ENCODE results near the gene WWC2.

WWC2 gene

GRCh38 chr4:183098723-183099536 is at the start of gene WWC2:
Gene WWC2, plus strand, starts transcription at chr4:183099257. Its CDS starts 235 bp downstream, at chr4:183099492.
- no peaks in the 10 kb centered on the region for H3K36me3 ChIP-seq (replicated peaks)
- no peaks in the 10 kb centered on the region for H3K9me3 ChIP-seq
- DNase-seq (ENCODE audit: low spot score in 2 of 2) = peak; percentile 92 to 94
- H3K4me1 ChIP-seq = peaks cover 30% of the 10 kb centered on the region
- H3K4me3 ChIP-seq = peak within 1 kb of the TSS; percentile 78
- no peaks in the 10 kb centered on the region for H3K27me3 ChIP-seq (ENCODE audit: low read depth)
- in situ Hi-C loops (cut with MboI; ENCODE audit: low sequenced_read_pairs) = no loop called here

GRCh38 chr4:183053681-183054080 is 45.4 kb upstream of the WWC2 start:
- Histone ChIP-seq H3K27me3 (ENCODE audit: low read depth) (peaks cover 24% of the 10 kb centered on the region), H3K4me1 (no peaks in the 10 kb centered on the region), H3K36me3 (replicated peaks) (no peaks in the 10 kb centered on the region), H3K9me3 (0 out of 2 replicates have a peak, but pooled peaks cover 3% of the 10 kb centered on the region), H3K4me3 (no peak overlapping the region)
- no peak for DNase-seq (ENCODE audit: low spot score in 2 of 2)
- in situ Hi-C loops (cut with MboI; ENCODE audit: low sequenced_read_pairs) = no loop called here

- Histone ChIP-seq H3K36me3 (replicated peaks) (no peaks in the 10 kb centered on the region), H3K4me3 (no peak overlapping the region), H3K27me3 (ENCODE audit: low read depth) (peaks cover 18% of the 10 kb centered on the region), H3K4me1 (no peaks in the 10 kb centered on the region), H3K9me3 (0 out of 2 replicates have a peak, but pooled peaks cover 3% of the 10 kb centered on the region)
- DNase-seq (ENCODE audit: low spot score in 2 of 2) = no peak
- in situ Hi-C loops (cut with MboI; ENCODE audit: low sequenced_read_pairs) = no loop called here
These were observed 41.8 kb upstream of the WWC2 start for GRCh38 chr4:183057255-183057654.

- DNase-seq (ENCODE audit: low spot score in 2 of 2) = no peak
- peaks cover 12% of the 10 kb centered on the region for H3K27me3 ChIP-seq (ENCODE audit: low read depth)
- H3K4me1 ChIP-seq = no peaks in the 10 kb centered on the region
- no peaks in the 10 kb centered on the region; the same call in 1 of the 2 replicates for H3K9me3 ChIP-seq
- H3K4me3 ChIP-seq = no peak overlapping the region
- H3K36me3 ChIP-seq (replicated peaks) = no peaks in the 10 kb centered on the region
- in situ Hi-C loops (cut with MboI; ENCODE audit: low sequenced_read_pairs) = no loop called here
These were observed 39.3 kb upstream of the WWC2 start for GRCh38 chr4:183059797-183060196.

- no peak for DNase-seq (ENCODE audit: low spot score in 2 of 2)
- Histone ChIP-seq H3K9me3 (no peaks in the 10 kb centered on the region), H3K27me3 (ENCODE audit: low read depth) (no peaks in the 10 kb centered on the region), H3K4me1 (peaks cover 13% of the 10 kb centered on the region), H3K4me3 (no peak overlapping the region), H3K36me3 (replicated peaks) (no peaks in the 10 kb centered on the region)
- in situ Hi-C loops (cut with MboI; ENCODE audit: low sequenced_read_pairs) = no loop called here
These were observed 30.6 kb upstream of the WWC2 start for GRCh38 chr4:183068502-183068901.

GRCh38 chr4:183071222-183071621 is 27.8 kb upstream of the WWC2 start:
- no peak for DNase-seq (ENCODE audit: low spot score in 2 of 2)
- no peak overlapping the region for H3K4me3 ChIP-seq
- no peaks in the 10 kb centered on the region for H3K9me3 ChIP-seq
- peaks cover 22% of the 10 kb centered on the region for H3K4me1 ChIP-seq
- in situ Hi-C loops (cut with MboI; ENCODE audit: low sequenced_read_pairs) = loop anchor here (5.0 to 10.0 kb wide), 2 partner anchors 126 to 181 kb away; no protein-coding TSS in a partner anchor
- H3K27me3 ChIP-seq (ENCODE audit: low read depth) = no peaks in the 10 kb centered on the region
- H3K36me3 ChIP-seq (replicated peaks) = no peaks in the 10 kb centered on the region

GRCh38 chr4:183072176-183072575 is 26.9 kb upstream of the WWC2 start:
- in situ Hi-C loops (cut with MboI; ENCODE audit: low sequenced_read_pairs) = loop anchor here (5.0 to 10.0 kb wide), 2 partner anchors 127 to 180 kb away; no protein-coding TSS in a partner anchor
- Histone ChIP-seq H3K36me3 (replicated peaks) (no peaks in the 10 kb centered on the region), H3K27me3 (ENCODE audit: low read depth) (no peaks in the 10 kb centered on the region), H3K4me3 (no peak overlapping the region), H3K4me1 (peaks cover 22% of the 10 kb centered on the region), H3K9me3 (no peaks in the 10 kb centered on the region)
- DNase-seq (ENCODE audit: low spot score in 2 of 2) = no peak

- Histone ChIP-seq H3K4me3 (no peak overlapping the region), H3K9me3 (no peaks in the 10 kb centered on the region), H3K36me3 (replicated peaks) (no peaks in the 10 kb centered on the region), H3K4me1 (peaks cover 22% of the 10 kb centered on the region), H3K27me3 (ENCODE audit: low read depth) (no peaks in the 10 kb centered on the region)
- in situ Hi-C loops (cut with MboI; ENCODE audit: low sequenced_read_pairs) = loop anchor here (5.0 to 10.0 kb wide), 2 partner anchors 129 to 179 kb away; no protein-coding TSS in a partner anchor
- DNase-seq (ENCODE audit: low spot score in 2 of 2) = no peak
These were observed 25.3 kb upstream of the WWC2 start for GRCh38 chr4:183073838-183074145.

- no peak for DNase-seq (ENCODE audit: low spot score in 2 of 2)
- no peaks in the 10 kb centered on the region for H3K36me3 ChIP-seq (replicated peaks)
- no peak overlapping the region for H3K4me3 ChIP-seq
- no peaks in the 10 kb centered on the region for H3K27me3 ChIP-seq (ENCODE audit: low read depth)
- H3K9me3 ChIP-seq = no peaks in the 10 kb centered on the region
- peaks cover 22% of the 10 kb centered on the region for H3K4me1 ChIP-seq
- in situ Hi-C loops (cut with MboI; ENCODE audit: low sequenced_read_pairs) = loop anchor here (5.0 to 10.0 kb wide), 2 partner anchors 130 to 178 kb away; no protein-coding TSS in a partner anchor
These were observed 24.6 kb upstream of the WWC2 start for GRCh38 chr4:183074288-183074990.

- no peaks in the 10 kb centered on the region for H3K36me3 ChIP-seq (replicated peaks)
- no peak for DNase-seq (ENCODE audit: low spot score in 2 of 2)
- no peaks in the 10 kb centered on the region for H3K27me3 ChIP-seq (ENCODE audit: low read depth)
- in situ Hi-C loops (cut with MboI; ENCODE audit: low sequenced_read_pairs) = loop anchor here (10.0 kb wide), 1 partner anchor 134 kb away; no protein-coding TSS in a partner anchor
- no peaks in the 10 kb centered on the region for H3K9me3 ChIP-seq
- H3K4me3 ChIP-seq = no peak overlapping the region
- peaks cover 9% of the 10 kb centered on the region for H3K4me1 ChIP-seq
These were observed 20.4 kb upstream of the WWC2 start for GRCh38 chr4:183078634-183079033.

GRCh38 chr4:183080372-183081115 is 18.5 kb upstream of the WWC2 start:
- no peaks in the 10 kb centered on the region for H3K9me3 ChIP-seq
- DNase-seq (ENCODE audit: low spot score in 2 of 2) = no peak
- H3K27me3 ChIP-seq (ENCODE audit: low read depth) = no peaks in the 10 kb centered on the region
- H3K4me3 ChIP-seq = no peak overlapping the region
- in situ Hi-C loops (cut with MboI; ENCODE audit: low sequenced_read_pairs) = no loop called here
- H3K36me3 ChIP-seq (replicated peaks) = no peaks in the 10 kb centered on the region
- no peaks in the 10 kb centered on the region; the same call in 1 of the 2 replicates for H3K4me1 ChIP-seq

- Histone ChIP-seq H3K4me1 (no peaks in the 10 kb centered on the region; the same call in 1 of the 2 replicates), H3K27me3 (ENCODE audit: low read depth) (no peaks in the 10 kb centered on the region), H3K36me3 (replicated peaks) (no peaks in the 10 kb centered on the region), H3K4me3 (no peak overlapping the region), H3K9me3 (no peaks in the 10 kb centered on the region)
- DNase-seq (ENCODE audit: low spot score in 2 of 2) = no peak
- in situ Hi-C loops (cut with MboI; ENCODE audit: low sequenced_read_pairs) = no loop called here
These were observed 18.0 kb upstream of the WWC2 start for GRCh38 chr4:183081116-183081469.

- in situ Hi-C loops (cut with MboI; ENCODE audit: low sequenced_read_pairs) = no loop called here
- no peak for DNase-seq (ENCODE audit: low spot score in 2 of 2)
- Histone ChIP-seq H3K4me3 (no peak overlapping the region), H3K9me3 (no peaks in the 10 kb centered on the region), H3K36me3 (replicated peaks) (no peaks in the 10 kb centered on the region), H3K27me3 (ENCODE audit: low read depth) (no peaks in the 10 kb centered on the region), H3K4me1 (no peaks in the 10 kb centered on the region; the same call in 1 of the 2 replicates)
These were observed 17.0 kb upstream of the WWC2 start for GRCh38 chr4:183082053-183082452.
